HepG2 (cell line): ENCODE results near the gene ID3. TPM values are rescaled to one million over a fixed set of nuclear protein-coding genes. Genes with fewer than 3 reads are reported as not detected.
A peak's percentile ranks its signal among the peaks of the same experiment; 100 is the strongest.

Experiments used
- ATAC-seq: fragments of 200-7000 bp; cut with Tn5 transposase; 3 replicates; pipeline ENCODE4 v1.9.1; 2020; ENCODE audit warnings: mild to moderate bottlenecking, moderate library complexity
- BruUV-seq: library from RNA; stranded (reverse); fragments of 400-500 nt; replicated peaks from 2 replicates; lab custom pipeline; 2021; lab: Mats Ljungman, UMichigan
- CTCF ChIA-PET: fragments of 300-600 bp; formaldehyde crosslinking; extraction: SDS; loops from one replicate; lab custom pipeline; 2021; ENCODE audit warnings: low total read pairs, inconsistent platforms, low intra/inter-chr PET ratio; lab: Yijun Ruan, JAX
- POLR2A ChIA-PET: fragments of 350-600 bp; sonication (Branson Sonifier 250); formaldehyde crosslinking; loops from one replicate; lab custom pipeline; 2020; ENCODE audit warnings: antibody characterized with exemption, inconsistent platforms; lab: Yijun Ruan, JAX
- DNase-seq: peaks from one replicate; pipeline ENCODE4 v3.0.0-alpha.2; 2015; ENCODE audit warnings: low spot score
- FAIRE-seq: peaks from 3 replicates; lab custom pipeline; 2011; peaks lifted over from hg19 to GRCh38; lab: Jason Lieb, UNC
- H2AFZ ChIP-seq: one replicate; pipeline ENCODE4 v1.6.1; 2011; ENCODE audit warnings: low read length, inconsistent platforms
- H3K27ac ChIP-seq: fragments of 300-600 bp; 3 replicates; pipeline ENCODE4 v1.8.0; 2011; ENCODE audit warnings: mixed run types, mild to moderate bottlenecking, mixed read lengths, low read length, inconsistent platforms; ENCODE audit not compliant: insufficient read depth; ENCODE audit errors: extremely low read length
- H3K27me3 ChIP-seq, 2 experiments: fragments of 200-600 bp in 1 of 2; 2 replicates in 1 of 2; 3 replicates in 1 of 2; pipeline versions ENCODE4 v1.6.0 to v1.8.0; 2011; ENCODE audit warnings: low read length in 2 of 2, mild to moderate bottlenecking in 2 of 2, moderate library complexity in 2 of 2, inconsistent platforms in 1 of 2; ENCODE audit not compliant: insufficient read depth in 2 of 2, control insufficient read depth in 1 of 2
- H3K36me3 ChIP-seq, 2 experiments: fragments of 200-600 bp in 1 of 2; replicated peaks in 1 of 2; 2 replicates in 1 of 2; 3 replicates in 1 of 2; pipeline versions ENCODE4 v1.5.1 to v1.8.0; 2011; ENCODE audit warnings: low read length in 2 of 2, inconsistent platforms in 1 of 2; ENCODE audit not compliant: insufficient read depth in 2 of 2, control insufficient read depth in 1 of 2
- H3K4me1 ChIP-seq: 2 replicates; pipeline ENCODE4 v1.5.1; 2012; ENCODE audit warnings: low read length, inconsistent platforms; ENCODE audit not compliant: insufficient read depth
- H3K4me2 ChIP-seq: 2 replicates; pipeline ENCODE4 v1.6.0; 2011; ENCODE audit warnings: low read depth, low read length, inconsistent platforms
- H3K4me3 ChIP-seq, 3 experiments: fragments of 200-600 bp in 1 of 3; sonication (generic), shearing (Covaris generic) in 1 of 3; replicated peaks in 1 of 3; 2 replicates each; pipeline ENCODE4 v1.5.1; 2011 to 2016; ENCODE audit warnings: low read length in 3 of 3, inconsistent platforms in 2 of 3, low read depth in 2 of 3, mild to moderate bottlenecking in 2 of 3, control low read depth in 1 of 3, mixed read lengths in 1 of 3; ENCODE audit not compliant: insufficient read depth in 1 of 3
- H3K79me2 ChIP-seq: one replicate; pipeline ENCODE4 v1.6.1; 2011; ENCODE audit warnings: low read length, inconsistent platforms; ENCODE audit not compliant: insufficient read depth
- H3K9ac ChIP-seq: 2 replicates; pipeline ENCODE4 v1.6.0; 2011; ENCODE audit warnings: mild to moderate bottlenecking, low read depth, low read length, inconsistent platforms; ENCODE audit not compliant: insufficient read depth
- H3K9me3 ChIP-seq: 2 replicates; pipeline ENCODE4 v1.5.1; 2012; ENCODE audit warnings: mild to moderate bottlenecking, low read length
- H4K20me1 ChIP-seq: 2 replicates; pipeline ENCODE4 v1.6.0; 2011; ENCODE audit warnings: inconsistent platforms, mild to moderate bottlenecking, low read length, moderate library complexity; ENCODE audit not compliant: insufficient read depth
- CHD4 ChIP-seq: fragments of 200-600 bp; sonication (generic); IDR thresholded peaks from 2 replicates; pipeline ENCODE4 v1.7.0; 2017; ENCODE audit warnings: mild to moderate bottlenecking, low read length, borderline replicate concordance
- CREB1 ChIP-seq, 2 experiments: fragments of 450-650 bp in 1 of 2; IDR thresholded peaks; 2 replicates each; pipeline ENCODE4 v1.6.1; 2016 to 2017; ENCODE audit warnings: control low read depth in 1 of 2, mild to moderate bottlenecking in 1 of 2, missing compliant biosample characterization in 1 of 2, missing genetic modification characterization in 1 of 2
- DNMT3B ChIP-seq: conservative IDR thresholded peaks from 2 replicates; pipeline ENCODE4 v1.6.1; 2016; ENCODE audit warnings: missing biosample characterization, control low read depth
- ELK4 ChIP-seq: sonication (generic); formaldehyde crosslinking; IDR thresholded peaks from 2 replicates; pipeline ENCODE4 v1.9.0; 2021; ENCODE audit warnings: missing genetic modification reagents, borderline replicate concordance
- HNF4A ChIP-seq: sonication (generic); formaldehyde crosslinking; IDR thresholded peaks from 2 replicates; pipeline ENCODE4 v1.4.0; 2020; ENCODE audit warnings: missing genetic modification reagents
- ISX ChIP-seq: sonication (generic); formaldehyde crosslinking; conservative IDR thresholded peaks from 2 replicates; pipeline ENCODE4 v1.5.0; 2020; ENCODE audit warnings: missing genetic modification reagents
- TGIF2 ChIP-seq: IDR thresholded peaks from 2 replicates; pipeline ENCODE4 v1.6.1; 2016; ENCODE audit warnings: control low read depth, missing compliant biosample characterization
- ZNF207 ChIP-seq: fragments of 450-650 bp; IDR thresholded peaks from 2 replicates; pipeline ENCODE4 v1.6.1; 2016; ENCODE audit warnings: antibody characterized with exemption, borderline replicate concordance
- ZNF354B ChIP-seq: sonication (generic); formaldehyde crosslinking; IDR thresholded peaks from 2 replicates; pipeline ENCODE4 v1.8.0; 2022; ENCODE audit warnings: mild to moderate bottlenecking, missing genetic modification reagents
- ZNF543 ChIP-seq: sonication (generic); formaldehyde crosslinking; IDR thresholded peaks from 2 replicates; pipeline ENCODE4 v1.4.0; 2020; ENCODE audit warnings: mild to moderate bottlenecking, missing genetic modification reagents
- ZNF652 ChIP-seq: IDR thresholded peaks from 2 replicates; pipeline ENCODE4 v1.6.1; 2016; ENCODE audit warnings: low read depth, borderline replicate concordance
- WGBS: methylation state at CpG from one replicate; pipeline ENCODE4 v1.1.6; 2017; ENCODE audit warnings: low lambda C conversion rate; 5-methylcytosine and 5-hydroxymethylcytosine counted together
- in situ Hi-C: cut with HindIII; loops from 2 replicates; pipeline ENCODE4 v1.10.0; 2017; ENCODE audit warnings: low pct_unique_long_range_greater_than_20kb; ENCODE audit not compliant: extremely low pct_ligation_motif_present
- intact Hi-C: fragments of 100-400 bp; cut with micrococcal nuclease; formaldehyde crosslinking; loops from one replicate; pipeline ENCODE4 v1.10.0; 2022; ENCODE audit not compliant: unreplicated experiment
- polyA plus RNA-seq, 8 experiments: library from polyadenylated mRNA; depleted of rRNA in 3 of 8; stranded (reverse) in 7 of 8; unstranded in 1 of 8; fragments of >200 nt; fragmentation: Illumina TruSeq in 4 of 8; extraction: Trizol in 4 of 8; gene quantifications; 2 replicates each; pipeline versions ENCODE4 v1.2.1 to v1.2.3, GENCODE V29; 2011 to 2016; ENCODE audit warnings: low read depth in 4 of 8, missing spikeins in 1 of 8, mixed read lengths in 1 of 8; ENCODE audit not compliant: insufficient read depth in 1 of 8
- total RNA-seq, 5 experiments: library from RNA; depleted of rRNA; stranded (reverse); fragments of >200 nt; fragmentation: Illumina TruSeq; extraction: Trizol; gene quantifications; 2 replicates each; pipeline ENCODE4 v1.2.3, GENCODE V29; 2016; ENCODE audit warnings: low read depth in 1 of 5

Gene ID3
- total and polyA plus RNA-seq, 2 of the 13 experiments (the other 11 are each of a cell fraction or from before 2014, with no cell fraction given): 64.8 to 115 TPM

DNA sequence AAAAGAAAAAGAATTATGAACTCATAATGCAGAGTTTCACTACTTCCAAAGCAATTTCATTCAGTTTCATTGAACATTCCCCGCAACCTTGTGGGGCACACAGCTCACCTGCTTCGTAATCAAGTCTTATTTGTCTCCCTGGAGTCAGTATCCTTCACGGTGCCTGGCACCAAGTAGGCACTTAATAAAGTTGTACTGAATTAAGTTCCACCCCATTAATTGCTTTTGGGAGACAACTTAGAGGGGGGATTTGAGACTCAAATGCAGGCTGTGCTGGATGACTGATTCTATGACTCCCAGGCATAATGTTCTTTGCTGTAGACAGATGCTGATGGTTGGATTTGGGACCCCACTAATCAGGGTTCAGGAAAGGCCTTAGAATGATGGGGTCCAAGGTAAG is 6.5 kb upstream of the ID3 start:
- no peak for FAIRE-seq
- DNase-seq: no peak
- no TSS peak for BruUV-seq
- Histone ChIP-seq H3K9ac (no peak overlapping the region), H3K27me3 (no peaks in the 10 kb centered on the region), H3K36me3 (no peaks in the 10 kb centered on the region), H2AFZ (no peak overlapping the region), H4K20me1 (no peaks in the 10 kb centered on the region), H3K4me3 (no peak overlapping the region), H3K9me3 (no peaks in the 10 kb centered on the region), H3K79me2 (no peaks in the 10 kb centered on the region), H3K4me1 (peaks cover 87% of the 10 kb centered on the region), H3K4me2 (no peak overlapping the region), H3K27ac (no peak overlapping the region)
- 83% methylated on average over 3 of the region's 3 CpGs for WGBS
- ATAC-seq: no peak
- intact Hi-C loops: no loop called here
- CTCF ChIA-PET: interaction anchor here (1.8 kb wide), 1 partner anchor 21 kb away, joined by 10 read pairs; no protein-coding TSS in a partner anchor
- in situ Hi-C loops: no loop called here
- TF ChIP-seq CREB1 (IDR thresholded peaks at IDR 0.05) (no peak), CREB1 (CRISPR knock-in tag; IDR thresholded peaks at IDR 0.05) (0 out of 2 replicates have a peak, but pooled peaks have one; percentile 20), ELK4 (CRISPR knock-in tag) (no peak), TGIF2 (CRISPR knock-in tag) (no peak)
- POLR2A ChIA-PET: interaction anchor here (1.1 to 2.8 kb wide), 4 partner anchors 10 to 26 kb away, joined by 3 to 22 read pairs (median 6); no protein-coding TSS in a partner anchor

DNA sequence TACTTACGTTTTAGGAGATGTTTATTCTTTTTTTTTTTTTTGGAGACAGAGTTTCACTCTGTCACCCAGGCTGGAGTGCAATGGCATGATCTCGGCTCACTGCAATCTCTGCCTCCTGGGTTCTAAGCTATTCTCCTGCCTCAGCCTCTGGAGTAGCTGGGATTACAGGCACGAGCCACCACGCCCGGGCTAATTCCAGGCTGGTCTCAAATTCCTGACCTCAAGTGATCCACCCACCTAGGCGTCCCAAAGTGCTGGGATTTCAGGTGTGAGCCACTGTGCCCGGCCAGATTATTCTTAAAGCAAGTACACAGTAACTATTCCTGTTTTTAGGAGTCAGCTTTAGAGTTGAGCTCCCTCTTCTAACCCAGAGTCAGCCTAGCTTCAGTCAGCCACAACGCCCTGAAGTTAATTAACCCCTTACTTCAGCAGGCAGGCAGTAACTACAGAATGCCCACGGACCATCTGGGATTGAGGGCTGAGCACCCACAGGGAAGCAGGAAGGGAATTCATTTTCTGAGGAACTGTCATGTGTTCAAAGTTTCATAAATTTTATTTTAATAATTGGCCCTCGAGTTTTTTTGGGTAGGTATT is 5.3 kb upstream of the ID3 start:
- no peak for DNase-seq
- TF ChIP-seq ZNF207: no peak
- TF ChIP-seq HNF4A (CRISPR knock-in tag): no peak
- no peak for TF ChIP-seq ISX (CRISPR knock-in tag)
- peak; percentile 1; the same call in 1 of the 2 replicates for TF ChIP-seq CHD4
- no peak for TF ChIP-seq ZNF543 (CRISPR knock-in tag)
- TF ChIP-seq ZNF652 (CRISPR knock-in tag): peak; percentile 69
- no peak for TF ChIP-seq ZNF354B (CRISPR knock-in tag)
- TF ChIP-seq DNMT3B: no peak
- no TSS peak for BruUV-seq
- ChIA-PET POLR2A (interaction anchor here (1.2 to 2.8 kb wide), 4 partner anchors 9 to 27 kb away, joined by 3 to 22 read pairs (median 8); no protein-coding TSS in a partner anchor), CTCF (no interaction called here)
- WGBS: 17% methylated on average over 10 of the region's 10 CpGs
- peak overlapping the region in 1 of 3 experiments; percentile 18; a peak in 2 of 6 replicates for H3K4me3 ChIP-seq
- H3K4me2 ChIP-seq: peak overlapping the region; percentile 62
- H3K36me3 ChIP-seq: no peaks in the 10 kb centered on the region
- H4K20me1 ChIP-seq: no peaks in the 10 kb centered on the region
- peak overlapping the region; percentile 98 for H3K27ac ChIP-seq
- no peaks in the 10 kb centered on the region for H3K79me2 ChIP-seq
- no peak overlapping the region for H2AFZ ChIP-seq
- intact Hi-C loops: no loop called here
- in situ Hi-C loops: no loop called here
- ATAC-seq: no peak
- H3K9me3 ChIP-seq: no peaks in the 10 kb centered on the region
- H3K4me1 ChIP-seq: peaks cover 92% of the 10 kb centered on the region
- H3K27me3 ChIP-seq: no peaks in the 10 kb centered on the region
- no peak for FAIRE-seq
- peak overlapping the region; percentile 35 for H3K9ac ChIP-seq
